Measurements from ENCODE around the gene GPR3. TPM values are rescaled to one million over a fixed set of nuclear protein-coding genes. Genes with fewer than 3 reads are reported as not detected.

The GPR3 gene
- total and polyA plus RNA-seq, 4 donors, result under 0.01 to 0.30 TPM; not detected in 2

- H3K4me1 ChIP-seq (ENCODE audit: control insufficient read depth in 4 of 4, insufficient read depth in 4 of 4, low read length in 3 of 4), result no peaks in the 10 kb centered on the region
- no peak overlapping the region for H3K4me3 ChIP-seq (ENCODE audit: low read depth in 1 of 3, low read length in 3 of 3)
- no peak for DNase-seq (ENCODE audit: low spot score)
- no peak overlapping the region for H3K9ac ChIP-seq (ENCODE audit: low read depth in 1 of 2, low read length in 2 of 2)
- TF ChIP-seq SP1 (IDR thresholded peaks at IDR 0.05) (no peak), MAX (IDR thresholded peaks at IDR 0.05) (no peak), RXRA (IDR thresholded peaks at IDR 0.05) (no peak), HNF4A (conservative IDR thresholded peaks at IDR 0.05) (no peak), NR2F2 (IDR thresholded peaks at IDR 0.05) (no peak), TAF1 (conservative IDR thresholded peaks at IDR 0.05) (no peak), GABPA (IDR thresholded peaks at IDR 0.05 in 1 of 2, conservative IDR thresholded peaks at IDR 0.05 in 1 of 2) (no peak), ZBTB33 (IDR thresholded peaks at IDR 0.05) (no peak), FOXA1 (IDR thresholded peaks at IDR 0.05) (no peak), FOXA2 (IDR thresholded peaks at IDR 0.05) (no peak), EGR1 (IDR thresholded peaks at IDR 0.05; ENCODE audit: low read depth in 2 of 2) (no peak), RAD21 (IDR thresholded peaks at IDR 0.05) (no peak), HNF4G (IDR thresholded peaks at IDR 0.05) (no peak), REST (IDR thresholded peaks at IDR 0.05) (no peak), ATF3 (IDR thresholded peaks at IDR 0.05) (no peak), YY1 (IDR thresholded peaks at IDR 0.05) (no peak), JUND (IDR thresholded peaks at IDR 0.05) (no peak), CTCF (IDR thresholded peaks at IDR 0.05; ENCODE audit: low read depth, low read length, missing input control) (no peak)
- H3K27me3 ChIP-seq (ENCODE audit: control insufficient read depth in 4 of 4, insufficient read depth in 4 of 4, low read length in 3 of 4), result no peaks in the 10 kb centered on the region
- no peaks in the 10 kb centered on the region for H3K9me3 ChIP-seq (ENCODE audit: control insufficient read depth in 4 of 4, low read length in 3 of 4)
- H3K27ac ChIP-seq (ENCODE audit: low read depth in 1 of 2, low read length in 2 of 2), result no peak overlapping the region
- WGBS, result 91% methylated on average over 4 of the region's 4 CpGs
- H3K36me3 ChIP-seq (ENCODE audit: control insufficient read depth in 4 of 4, insufficient read depth in 3 of 4, low read depth in 1 of 4, low read length in 3 of 4), result no peaks in the 10 kb centered on the region
Observed at GRCh38 chr1:27380224-27380623, 12.2 kb upstream of the GPR3 start.
